Measurements from ENCODE around the gene LRRC75B.
"Not testable (repeated sequence)": the region's sequence is repeated elsewhere in the genome, so short reads cannot be mapped to it uniquely, and the experiment has no call there.

DNA sequence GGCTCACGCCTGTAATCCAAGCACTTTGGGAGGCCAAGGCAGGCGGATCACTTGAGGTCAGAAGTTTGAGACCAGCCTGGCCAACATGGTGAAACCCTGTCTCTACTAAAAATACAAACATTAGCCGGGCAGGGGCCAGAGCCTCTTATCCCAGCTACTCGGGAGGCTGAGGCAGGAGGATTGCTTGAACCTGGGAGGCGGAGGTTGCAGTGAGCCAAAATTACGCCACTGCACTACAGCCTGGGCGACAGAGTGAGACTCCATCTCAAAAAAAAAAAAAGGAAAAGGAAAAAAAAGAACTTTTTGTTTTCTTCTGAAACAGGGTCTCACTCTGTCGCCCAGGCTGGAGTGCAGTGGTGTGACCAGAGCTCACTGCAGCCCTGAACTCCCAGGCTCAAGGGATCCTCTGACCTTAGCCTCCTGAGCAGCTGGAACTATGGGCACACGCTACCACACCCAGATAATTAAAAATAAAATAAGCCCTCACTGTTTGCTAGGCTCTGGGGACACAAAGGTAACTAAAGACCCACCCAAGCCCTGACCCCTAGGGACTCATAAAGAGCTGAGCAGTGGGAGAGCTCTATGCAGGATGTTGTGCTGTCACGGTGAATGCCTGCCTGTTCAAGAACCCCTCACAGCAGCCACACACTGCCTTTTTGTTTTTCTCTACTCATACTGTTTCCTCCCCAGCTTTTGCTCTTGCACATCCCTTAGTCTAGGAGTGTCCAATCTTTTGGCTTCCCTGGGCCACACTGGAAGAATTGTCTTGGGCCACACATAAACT, 40.2 kb downstream of the LRRC75B start:
- not testable (repeated sequence) for TF ChIP-seq ZNF232 (CRISPR knock-in tag; IDR thresholded peaks at IDR 0.05; ENCODE audit: borderline replicate concordance); ZNF766 (CRISPR knock-in tag; IDR thresholded peaks at IDR 0.05; ENCODE audit: borderline replicate concordance); GATA4 (IDR thresholded peaks at IDR 0.05; ENCODE audit: borderline replicate concordance, low read depth); SP2 (CRISPR knock-in tag; IDR thresholded peaks at IDR 0.05); ZBTB26 (CRISPR knock-in tag; IDR thresholded peaks at IDR 0.05; ENCODE audit: borderline replicate concordance); ZNF580 (CRISPR knock-in tag; IDR thresholded peaks at IDR 0.05; ENCODE audit: borderline replicate concordance, low read depth); CTCF (CRISPR knock-in tag; IDR thresholded peaks at IDR 0.05); ZNF34 (CRISPR knock-in tag; IDR thresholded peaks at IDR 0.05; ENCODE audit: borderline replicate concordance); POLR2A (IDR thresholded peaks at IDR 0.05; ENCODE audit: insufficient read depth in 1 of 2, low read depth in 2 of 2, low read length in 2 of 2); E2F1 (CRISPR knock-in tag; IDR thresholded peaks at IDR 0.05); YY1 (IDR thresholded peaks at IDR 0.05; ENCODE audit: insufficient read depth, insufficient replicate concordance, low read depth, low read length)
- TF ChIP-seq, protein P1, sequence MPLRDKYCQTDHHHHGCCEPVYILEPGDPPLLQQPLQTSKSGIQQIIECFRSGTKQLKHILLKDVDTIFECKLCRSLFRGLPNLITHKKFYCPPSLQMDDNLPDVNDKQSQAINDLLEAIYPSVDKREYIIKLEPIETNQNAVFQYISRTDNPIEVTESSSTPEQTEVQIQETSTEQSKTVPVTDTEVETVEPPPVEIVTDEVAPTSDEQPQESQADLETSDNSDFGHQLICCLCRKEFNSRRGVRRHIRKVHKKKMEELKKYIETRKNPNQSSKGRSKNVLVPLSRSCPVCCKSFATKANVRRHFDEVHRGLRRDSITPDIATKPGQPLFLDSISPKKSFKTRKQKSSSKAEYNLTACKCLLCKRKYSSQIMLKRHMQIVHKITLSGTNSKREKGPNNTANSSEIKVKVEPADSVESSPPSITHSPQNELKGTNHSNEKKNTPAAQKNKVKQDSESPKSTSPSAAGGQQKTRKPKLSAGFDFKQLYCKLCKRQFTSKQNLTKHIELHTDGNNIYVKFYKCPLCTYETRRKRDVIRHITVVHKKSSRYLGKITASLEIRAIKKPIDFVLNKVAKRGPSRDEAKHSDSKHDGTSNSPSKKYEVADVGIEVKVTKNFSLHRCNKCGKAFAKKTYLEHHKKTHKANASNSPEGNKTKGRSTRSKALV (CRISPR knock-in tag; IDR thresholded peaks at IDR 0.05) = not testable (repeated sequence)
- TF ChIP-seq, protein P2, sequence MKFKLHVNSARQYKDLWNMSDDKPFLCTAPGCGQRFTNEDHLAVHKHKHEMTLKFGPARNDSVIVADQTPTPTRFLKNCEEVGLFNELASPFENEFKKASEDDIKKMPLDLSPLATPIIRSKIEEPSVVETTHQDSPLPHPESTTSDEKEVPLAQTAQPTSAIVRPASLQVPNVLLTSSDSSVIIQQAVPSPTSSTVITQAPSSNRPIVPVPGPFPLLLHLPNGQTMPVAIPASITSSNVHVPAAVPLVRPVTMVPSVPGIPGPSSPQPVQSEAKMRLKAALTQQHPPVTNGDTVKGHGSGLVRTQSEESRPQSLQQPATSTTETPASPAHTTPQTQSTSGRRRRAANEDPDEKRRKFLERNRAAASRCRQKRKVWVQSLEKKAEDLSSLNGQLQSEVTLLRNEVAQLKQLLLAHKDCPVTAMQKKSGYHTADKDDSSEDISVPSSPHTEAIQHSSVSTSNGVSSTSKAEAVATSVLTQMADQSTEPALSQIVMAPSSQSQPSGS (CRISPR knock-in tag; IDR thresholded peaks at IDR 0.05) = not testable (repeated sequence)
- TF ChIP-seq, protein P3, sequence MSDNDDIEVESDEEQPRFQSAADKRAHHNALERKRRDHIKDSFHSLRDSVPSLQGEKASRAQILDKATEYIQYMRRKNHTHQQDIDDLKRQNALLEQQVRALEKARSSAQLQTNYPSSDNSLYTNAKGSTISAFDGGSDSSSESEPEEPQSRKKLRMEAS (IDR thresholded peaks at IDR 0.05) = not testable (repeated sequence)

All from HepG2 (cell line).